ENCODE data around the gene KHK. TPM values are rescaled to one million over a fixed set of nuclear protein-coding genes. Genes with fewer than 3 reads are reported as not detected.

The KHK gene
- total RNA-seq, 6 experiments from 2014 or later = 101 to 283 (median 206) TPM

GRCh38 chr2:27133195-27133875, 46.8 kb downstream of the KHK start:
- intact Hi-C loops (cut with DNase I) = loop anchor here in 1 of 2 donors (10.0 kb wide), 1 partner anchor 141 kb away; the partner anchor contains the start of gene DNAJC5G
- Histone ChIP-seq H3K4me1 (peaks cover 0 to 13% (median 4%) of the 10 kb centered on the region in 4 donors), H3K27me3 (no peaks in the 10 kb centered on the region), H3K27ac (peak overlapping the region; percentile 72 to 84 (median 81)), H3K36me3 (peaks cover 0 to 29% (median 19%) of the 10 kb centered on the region in 4 donors), H3K4me3 (peak overlapping the region; percentile 92 to 97 (median 96)), H3K9me3 (no peaks in the 10 kb centered on the region)
- peak in 2 of 3 donors; percentile 43 to 72 for DNase-seq
- TF ChIP-seq CTCF (IDR thresholded peaks at IDR 0.05) = no peak
- no peak for TF ChIP-seq POLR2A (IDR thresholded peaks at IDR 0.05)
- WGBS (ENCODE audit: insufficient coverage, low coverage, low lambda C conversion rate, missing lambda C conversion rate) = 43% methylated on average over 12 of the region's 14 CpGs
- ATAC-seq = peak; percentile 4 to 31 (median 20)

GRCh38 chr2:27133905-27134780, 47.6 kb downstream of the KHK start, which contains the start of gene PREB:
TSS of gene PREB (minus strand) at chr2:27134636. CDS start at chr2:27134421, 215 bp downstream.
- peak within 1 kb of the TSS; percentile 92 to 97 (median 96) for H3K4me3 ChIP-seq
- no peaks in the 10 kb centered on the region for H3K9me3 ChIP-seq
- WGBS (ENCODE audit: insufficient coverage, low coverage, low lambda C conversion rate, missing lambda C conversion rate) = 0% methylated on average over 16 of the region's 86 CpGs
- no peaks in the 10 kb centered on the region for H3K27me3 ChIP-seq
- intact Hi-C loops (cut with DNase I) = loop anchor here in 1 of 2 donors (10.0 kb wide), 1 partner anchor 141 kb away; the partner anchor contains the start of gene DNAJC5G
- H3K27ac ChIP-seq = peak within 1 kb of the TSS; percentile 72 to 84 (median 81)
- peaks cover 0 to 29% (median 19%) of the 10 kb centered on the region in 4 donors for H3K36me3 ChIP-seq
- DNase-seq (peak; percentile 98), ATAC-seq (peak; percentile 91 to 96 (median 92))
- H3K4me1 ChIP-seq = peaks cover 0 to 13% (median 4%) of the 10 kb centered on the region in 4 donors
- TF ChIP-seq CTCF (IDR thresholded peaks at IDR 0.05) = peak in 1 of 4 donors; percentile 7
- TF ChIP-seq POLR2A (IDR thresholded peaks at IDR 0.05) = peak; percentile 86

GRCh38 chr2:27134781-27135477, 48.4 kb downstream of the KHK start:
- intact Hi-C loops (cut with DNase I) = loop anchor here in 1 of 2 donors (10.0 kb wide), 1 partner anchor 140 kb away; the partner anchor contains the start of gene DNAJC5G
- H3K27ac ChIP-seq = peak overlapping the region in 2 of 3 donors; percentile 72 to 81
- TF ChIP-seq CTCF (IDR thresholded peaks at IDR 0.05) = no peak
- TF ChIP-seq POLR2A (IDR thresholded peaks at IDR 0.05) = no peak
- WGBS (ENCODE audit: insufficient coverage, low coverage, low lambda C conversion rate, missing lambda C conversion rate) = 51% methylated on average over 14 of the region's 33 CpGs
- peaks cover 0 to 24% (median 18%) of the 10 kb centered on the region in 4 donors for H3K36me3 ChIP-seq
- H3K4me1 ChIP-seq = peaks cover 0 to 13% (median 4%) of the 10 kb centered on the region in 4 donors
- DNase-seq = no peak
- H3K27me3 ChIP-seq = no peaks in the 10 kb centered on the region
- H3K9me3 ChIP-seq = no peaks in the 10 kb centered on the region
- H3K4me3 ChIP-seq = peak overlapping the region; percentile 92 to 97 (median 96)
- ATAC-seq = no peak

- no peaks in the 10 kb centered on the region for H3K9me3 ChIP-seq
- intact Hi-C loops (cut with DNase I) = loop anchor here in 1 of 2 donors (10.0 kb wide), 1 partner anchor 139 kb away; the partner anchor contains the start of gene DNAJC5G
- no peaks in the 10 kb centered on the region for H3K27me3 ChIP-seq
- TF ChIP-seq CTCF (IDR thresholded peaks at IDR 0.05) (no peak), POLR2A (IDR thresholded peaks at IDR 0.05) (no peak)
- DNase-seq = no peak
- H3K27ac ChIP-seq = no peak overlapping the region
- no peak overlapping the region for H3K4me3 ChIP-seq
- H3K4me1 ChIP-seq = peaks cover 0 to 13% (median 4%) of the 10 kb centered on the region in 4 donors
- H3K36me3 ChIP-seq = peaks cover 0 to 21% (median 13%) of the 10 kb centered on the region in 4 donors
- WGBS (ENCODE audit: insufficient coverage, low coverage, low lambda C conversion rate, missing lambda C conversion rate) = 74% methylated on average over 11 of the region's 12 CpGs
- no peak for ATAC-seq
Measured at GRCh38 chr2:27135478-27135955, 48.9 kb downstream of the KHK start.
